ENCODE measurements around the gene GPC6.

GRCh38 chr13:93435651-93436050 lies 209.0 kb downstream of the GPC6 start:
- TF ChIP-seq CTCF (IDR thresholded peaks at IDR 0.05; ENCODE audit: poor library complexity): no peak
- TF ChIP-seq EZH2 (IDR thresholded peaks at IDR 0.05; ENCODE audit: borderline replicate concordance): no peak
